H4 (cell line): ENCODE results near the gene ANTXR2. TPM values are rescaled to one million over a fixed set of nuclear protein-coding genes. Genes with fewer than 3 reads are reported as not detected.

Experiments
- DNase-seq: peaks from one replicate; pipeline ENCODE4 v3.0.0-alpha.2; 2015; ENCODE audit warnings: low spot score
- total RNA-seq: library from RNA; depleted of rRNA; stranded (reverse); fragments of >200 nt; shearing (Covaris generic); gene quantifications from 2 replicates; pipeline ENCODE4 v1.2.3, GENCODE V29; 2014

The ANTXR2 gene
- total RNA-seq, 1 experiment from 2014 or later: 14.0 TPM

- DNase-seq: no peak
These were observed 19.1 kb upstream of the ANTXR2 start for GRCh38 chr4:80092088-80092487.

DNA sequence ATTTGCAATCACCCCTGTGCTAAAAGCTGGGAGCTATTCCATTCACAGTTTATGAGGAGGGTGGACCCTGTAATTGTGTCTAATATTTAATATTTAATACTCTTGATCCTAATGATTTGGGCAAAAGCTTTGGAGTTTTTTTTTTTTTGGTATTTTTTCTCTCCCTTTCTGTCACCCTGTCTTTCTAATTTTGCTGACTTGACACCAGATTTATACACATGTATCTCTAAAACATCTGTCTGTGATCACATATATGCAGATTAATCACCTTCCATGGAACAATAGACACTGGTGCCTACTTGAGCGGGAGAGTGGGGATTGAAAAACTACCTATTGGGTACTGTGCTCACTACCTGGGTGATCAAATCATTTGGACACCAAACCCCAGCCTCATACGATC, 18.7 kb upstream of the ANTXR2 start:
- DNase-seq: no peak

GRCh38 chr4:80091184-80091583, 18.2 kb upstream of the ANTXR2 start:
- no peak for DNase-seq

DNA sequence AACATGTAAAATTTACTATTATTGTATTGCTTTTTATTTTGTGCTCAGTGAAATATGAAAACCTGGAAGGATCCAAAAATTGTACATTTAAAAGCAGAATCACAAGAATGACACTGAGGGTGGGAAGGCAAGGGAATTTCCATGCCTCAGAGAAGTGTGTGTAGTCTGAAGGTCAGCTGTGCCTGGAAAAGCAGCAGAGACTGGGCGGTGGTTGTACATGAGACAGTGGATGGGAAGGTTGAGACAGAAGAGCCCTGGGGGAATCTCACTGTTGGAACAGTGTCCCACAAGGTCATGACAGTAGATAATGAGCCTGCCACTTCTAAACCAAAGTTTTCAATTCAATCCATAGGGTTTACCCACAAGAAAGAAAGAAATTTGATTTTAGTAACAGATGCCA, 17.1 kb upstream of the ANTXR2 start:
- no peak for DNase-seq

GRCh38 chr4:80088471-80088870, 15.4 kb upstream of the ANTXR2 start:
- DNase-seq: no peak

GRCh38 chr4:80086296-80086695, 13.3 kb upstream of the ANTXR2 start:
- no peak for DNase-seq

- no peak for DNase-seq
These were observed 12.1 kb upstream of the ANTXR2 start for GRCh38 chr4:80085081-80085480.

DNA sequence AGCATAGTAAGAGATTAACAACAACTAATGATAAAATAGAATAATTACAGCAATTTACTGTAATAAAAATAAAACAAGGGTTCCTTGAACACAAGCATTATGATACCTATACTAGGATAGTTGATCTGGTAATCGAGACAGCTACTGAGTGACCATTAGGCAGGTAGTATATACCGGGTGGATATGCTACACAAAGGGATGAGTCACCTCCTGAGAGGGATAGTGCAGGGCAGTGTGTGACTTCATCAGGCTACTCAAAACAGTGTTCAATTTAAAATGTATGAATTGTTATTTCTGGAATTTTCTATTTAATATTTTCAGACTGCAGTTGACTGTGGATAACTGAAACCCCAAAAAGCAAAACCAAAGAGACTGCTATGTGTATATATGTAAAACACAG, 9.7 kb upstream of the ANTXR2 start:
- DNase-seq: no peak

GRCh38 chr4:80081566-80081965, 8.5 kb upstream of the ANTXR2 start:
- no peak for DNase-seq

DNA sequence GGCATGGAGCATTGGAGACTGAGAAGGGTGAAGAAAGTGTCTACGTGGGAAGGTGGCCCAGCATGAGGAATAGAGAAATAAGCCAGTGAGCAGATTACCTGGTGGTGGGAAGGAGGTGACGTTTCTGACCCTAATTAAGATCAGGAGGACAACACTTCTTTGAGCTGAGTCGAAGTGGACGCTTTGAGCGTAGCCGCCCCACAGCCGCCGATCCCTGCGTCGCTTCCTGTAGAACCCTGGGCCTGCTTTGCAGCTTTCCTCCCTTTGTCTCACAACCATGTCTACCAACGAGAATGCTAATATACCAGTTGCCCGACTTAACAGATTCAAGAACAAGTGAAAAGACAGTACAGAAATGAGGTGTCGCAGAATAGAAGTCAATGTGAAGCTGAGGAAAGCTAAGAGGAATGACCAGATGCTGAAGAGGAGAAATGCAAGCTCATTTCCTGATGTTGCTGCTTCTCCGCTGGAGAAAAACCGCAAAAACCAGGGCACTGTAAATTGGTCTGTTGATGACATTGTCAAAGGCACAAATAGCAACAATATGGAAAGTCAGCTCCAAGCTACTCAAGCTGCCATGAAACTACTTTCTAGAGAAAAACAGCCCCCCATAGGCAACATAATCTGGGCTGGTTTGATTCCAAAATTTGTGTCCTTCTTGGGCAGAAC, 6.4 kb upstream of the ANTXR2 start:
- DNase-seq: no peak

- DNase-seq: no peak
These were observed 5.5 kb upstream of the ANTXR2 start for GRCh38 chr4:80078346-80079092.

DNA sequence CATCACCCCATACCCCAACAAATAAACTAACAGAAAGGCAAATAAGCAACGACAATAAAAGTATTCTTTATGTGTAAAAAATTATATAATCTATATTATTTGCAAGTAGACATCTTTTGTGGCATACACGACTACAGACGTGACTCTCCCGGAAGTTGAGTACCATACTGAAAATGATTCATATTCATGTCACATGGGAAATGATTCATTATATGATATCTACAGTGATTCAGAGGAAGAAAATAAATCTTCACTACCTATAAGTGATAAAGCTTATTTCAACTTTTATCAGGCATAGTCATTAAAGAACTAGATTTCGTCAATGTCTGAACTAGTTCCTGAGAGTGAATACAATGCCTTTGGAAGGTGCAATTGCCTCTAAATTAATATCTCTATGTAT, 4.6 kb upstream of the ANTXR2 start:
- no peak for DNase-seq

GRCh38 chr4:80076681-80077080, 3.7 kb upstream of the ANTXR2 start:
- no peak for DNase-seq

DNA sequence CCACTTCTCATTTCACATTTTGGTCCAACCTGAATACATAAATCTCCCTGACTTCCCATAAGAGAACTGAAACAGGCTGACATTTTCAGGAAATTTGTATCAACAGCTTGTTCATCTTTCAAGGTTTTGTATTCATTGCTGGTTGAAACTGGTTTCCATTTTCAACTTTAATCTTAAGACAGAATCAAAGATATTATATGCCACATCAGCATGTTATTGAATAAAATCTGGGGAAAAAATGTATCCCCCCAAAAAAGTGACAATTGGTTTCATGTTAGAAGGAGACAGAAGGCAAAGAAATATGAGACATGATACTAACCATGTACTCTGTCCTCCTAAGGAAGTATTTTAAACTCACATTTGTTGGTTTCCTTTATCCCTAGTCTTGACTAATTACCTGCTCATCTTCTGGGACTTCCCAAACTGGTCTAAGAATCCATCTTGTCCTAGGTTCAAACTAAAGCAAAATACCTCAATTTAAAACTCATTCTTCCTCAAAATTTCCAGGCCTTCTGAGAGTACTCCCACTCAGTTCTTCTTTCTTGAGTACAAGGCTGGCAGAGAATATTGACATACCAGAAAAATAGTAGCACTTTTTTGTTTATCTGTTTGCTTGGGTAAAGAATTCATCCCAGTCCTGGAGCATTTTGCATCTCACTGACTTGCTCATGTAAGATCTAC, 3.1 kb upstream of the ANTXR2 start:
- no peak for DNase-seq

DNA sequence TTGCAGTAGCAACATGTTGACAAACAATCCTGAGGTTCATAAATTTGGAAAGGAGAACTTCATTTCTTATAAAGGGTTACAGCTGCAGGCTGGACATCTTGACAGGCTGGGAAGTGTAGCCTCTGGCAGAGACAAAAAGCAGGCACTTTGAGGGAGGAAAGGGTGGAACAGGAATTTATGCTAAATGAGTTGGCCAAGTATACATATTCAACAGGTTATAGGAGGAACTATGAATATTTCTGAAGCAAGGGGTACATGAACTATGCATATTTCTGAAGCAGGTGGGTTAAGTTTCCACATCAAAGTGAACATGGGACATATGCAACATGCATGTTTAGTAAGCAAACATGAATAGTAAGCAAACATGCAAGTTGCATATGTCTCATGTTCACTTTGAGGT, 1.6 kb upstream of the ANTXR2 start:
- no peak for DNase-seq

DNA sequence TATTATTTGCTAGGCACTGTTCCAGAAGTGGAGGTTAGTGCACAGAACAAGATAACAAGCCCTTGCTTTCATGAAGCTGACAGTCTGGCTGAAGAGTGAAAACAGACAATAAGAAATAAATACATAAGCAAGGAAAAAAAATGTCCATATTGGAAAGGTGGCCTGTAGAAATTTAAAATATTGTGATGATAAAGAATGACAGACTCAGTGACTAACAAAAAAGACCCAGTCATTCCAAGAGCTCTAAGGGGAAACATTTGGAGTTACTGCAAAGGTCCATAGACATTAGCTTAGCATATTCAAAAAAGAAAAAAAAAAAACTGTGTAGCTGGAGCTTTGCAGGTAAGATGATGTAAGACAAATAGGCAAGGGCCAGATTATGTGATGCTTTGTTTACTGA, 1.0 kb upstream of the ANTXR2 start:
- DNase-seq: no peak

DNA sequence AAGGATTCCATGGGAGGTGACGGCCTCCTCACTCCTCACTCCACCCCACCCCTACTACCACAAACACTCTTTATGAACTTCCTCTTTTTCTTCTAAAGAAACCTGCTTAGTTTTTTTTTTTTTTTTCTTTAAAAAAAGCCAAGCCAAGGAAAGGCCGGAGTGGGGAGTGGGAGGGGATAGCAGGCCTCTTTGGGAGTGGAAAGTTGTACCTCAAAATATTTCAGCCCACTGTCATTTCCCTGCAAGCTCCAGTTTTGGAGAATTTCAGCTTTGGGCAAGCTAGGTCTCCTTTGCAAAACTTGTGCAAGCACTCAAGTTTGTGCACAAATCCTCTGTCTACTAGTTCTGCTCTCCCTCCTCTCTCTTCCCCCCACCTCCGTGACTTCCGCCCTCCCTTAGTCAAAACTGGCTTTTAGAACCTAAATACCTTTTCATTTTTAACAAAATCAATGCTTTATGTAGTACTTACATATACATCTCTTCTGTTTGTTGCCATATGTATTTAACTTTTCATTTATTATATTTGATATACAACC, 512 bp upstream of the ANTXR2 start:
- DNase-seq: no peak

GRCh38 chr4:80072228-80072743, 743 bp downstream of the ANTXR2 start:
- peak; percentile 25 for DNase-seq

- peak; percentile 6 for DNase-seq
These were observed 1.3 kb downstream of the ANTXR2 start for GRCh38 chr4:80071604-80072227.

DNA sequence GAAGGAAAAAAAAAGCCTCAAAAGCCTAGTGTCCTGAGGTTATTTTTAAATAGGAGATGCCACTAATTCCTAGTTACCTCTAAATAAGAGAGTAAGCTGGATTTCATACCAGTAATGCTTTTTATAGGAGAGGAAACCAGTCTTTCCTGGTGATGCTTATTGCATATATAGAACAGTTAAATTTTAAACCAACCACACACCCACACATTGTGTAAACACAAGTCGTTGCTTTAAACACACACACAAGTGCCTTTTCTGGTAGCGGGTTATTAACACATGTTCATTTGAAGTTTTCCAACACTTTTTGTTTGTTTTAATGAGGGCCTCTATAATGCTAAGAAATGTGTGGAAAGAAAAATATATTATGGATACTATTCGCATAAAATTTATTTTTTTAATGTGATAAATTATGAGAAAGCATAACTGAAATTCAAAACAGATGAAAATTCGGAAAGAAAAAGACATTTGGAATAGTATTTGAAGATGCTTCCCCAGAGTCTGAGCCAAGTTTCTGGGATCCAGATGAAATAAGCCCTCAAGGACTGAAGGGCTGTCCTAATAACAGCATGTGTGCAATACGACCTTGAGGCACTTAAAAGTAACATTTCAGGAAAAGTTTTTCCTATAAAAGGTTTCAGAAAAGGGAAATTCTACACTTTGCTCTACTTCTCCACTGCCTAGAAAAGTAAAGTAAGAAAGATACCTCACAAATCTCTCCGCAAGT, 2.0 kb downstream of the ANTXR2 start:
- DNase-seq: peak; percentile 16
